Body of pancreas (tissue), 4 donors: Measurements from ENCODE around the gene RPH3AL. TPM values are rescaled to one million over a fixed set of nuclear protein-coding genes. Genes with fewer than 3 reads are reported as not detected.
A peak's percentile ranks its signal among the peaks of the same experiment; 100 is the strongest.

Experiments
- ATAC-seq: fragments of 150-250 bp; one replicate; pipeline ENCODE4 v1.9.1; 2016
- DNase-seq, 4 donors: peaks; one replicate each; pipeline ENCODE4 v3.0.0-alpha.2; 2019
- H3K27ac ChIP-seq, 4 donors: fragments of 200-600 bp; sonication (generic); 1 replicate in 3 of 4; 2 replicates in 1 of 4; pipeline versions ENCODE4 v1.5.1 to v1.6.1; 2016 to 2019; ENCODE audit warnings: mild to moderate bottlenecking in 1 of 4, mixed read lengths in 1 of 4, moderate library complexity in 1 of 4
- H3K27me3 ChIP-seq, 2 donors: fragments of 200-600 bp; sonication (generic); one replicate each; pipeline ENCODE4 v1.6.0; 2016; ENCODE audit warnings: mild to moderate bottlenecking in 1 of 2
- H3K36me3 ChIP-seq, 2 donors: fragments of 200-600 bp; sonication (generic); replicated peaks in 1 of 2; 2 replicates each; pipeline ENCODE4 v1.5.1; 2016; ENCODE audit warnings: low read depth in 2 of 2; ENCODE audit not compliant: insufficient read depth in 1 of 2
- H3K4me1 ChIP-seq: fragments of 200-600 bp; sonication (generic); one replicate; pipeline ENCODE4 v1.6.0; 2016
- H3K4me3 ChIP-seq, 2 donors: fragments of 200-600 bp; sonication (generic); 1 replicate in 1 of 2; 2 replicates in 1 of 2; pipeline ENCODE4 v1.5.1; 2016 to 2019
- H3K9me3 ChIP-seq, 3 donors: fragments of 200-600 bp; sonication (generic); 1 replicate in 2 of 3; 2 replicates in 1 of 3; pipeline ENCODE4 v1.5.1; 2016
- CTCF ChIP-seq, 7 experiments: fragments of 450-650 bp in 4 of 7; fragments of 200-600 bp in 3 of 7; sonication (generic) in 3 of 7; IDR thresholded peaks; one replicate each; pipeline ENCODE4 v1.5.1; 2016 to 2019; ENCODE audit warnings: antibody characterized with exemption in 7 of 7
- POLR2A ChIP-seq, 3 donors: fragments of 450-650 bp; IDR thresholded peaks; one replicate each; pipeline ENCODE4 v1.6.1; 2016; ENCODE audit warnings: antibody characterized with exemption in 3 of 3, mild to moderate bottlenecking in 2 of 3
- WGBS, 2 donors: methylation state at CpG; one replicate each; pipeline ENCODE4 v1.1.5; 2017; 5-methylcytosine and 5-hydroxymethylcytosine counted together
- intact Hi-C: fragments of 100-400 bp; cut with DNase I; formaldehyde crosslinking; loops from one replicate; pipeline ENCODE4 v1.15.1; 2023
- total RNA-seq, 2 donors: library from RNA; depleted of rRNA; stranded (reverse); fragments of >200 nt; gene quantifications; one replicate each; pipeline ENCODE4 v1.1.0, GENCODE V29; 2016

Gene RPH3AL
- total RNA-seq, 2 donors from 2014 or later = 77.1 to 89.5 TPM

- Histone ChIP-seq H3K4me3 (no peak overlapping the region), H3K27ac (peak overlapping the region; percentile 95 to 98 (median 97)), H3K9me3 (no peaks in the 10 kb centered on the region), H3K27me3 (no peaks in the 10 kb centered on the region), H3K4me1 (peaks cover 94% of the 10 kb centered on the region), H3K36me3 (no peaks in the 10 kb centered on the region)
- peak; percentile 38 for ATAC-seq
- WGBS, 2 donors = 15 to 17% methylated on average over 13 to 23 of the region's 23 CpGs
- TF ChIP-seq POLR2A (IDR thresholded peaks at IDR 0.05) (peak; percentile 62 to 79 (median 73)), CTCF (IDR thresholded peaks at IDR 0.05) (peak in 1 of 7 experiments; percentile 10)
- intact Hi-C loops = no loop called here
- DNase-seq = peak; percentile 86 to 92 (median 91)
Observed at GRCh38 chr17:333626-334396, 18.8 kb downstream of the RPH3AL start.

- H3K27ac ChIP-seq = peak overlapping the region; percentile 55 to 98 (median 96)
- DNase-seq (peak; percentile 51 to 70 (median 60)), ATAC-seq (peak; percentile 14)
- peaks cover 83% of the 10 kb centered on the region for H3K4me1 ChIP-seq
- 59 to 68% methylated on average over 8 to 31 of the region's 34 CpGs for WGBS, 2 donors
- no peaks in the 10 kb centered on the region for H3K36me3 ChIP-seq
- intact Hi-C loops = no loop called here
- TF ChIP-seq POLR2A (IDR thresholded peaks at IDR 0.05) (no peak), CTCF (IDR thresholded peaks at IDR 0.05) (no peak)
- H3K9me3 ChIP-seq = no peaks in the 10 kb centered on the region
- H3K4me3 ChIP-seq = no peak overlapping the region
- no peaks in the 10 kb centered on the region for H3K27me3 ChIP-seq
Observed at GRCh38 chr17:332558-333322, 19.9 kb downstream of the RPH3AL start.

GRCh38 chr17:332023-332422 lies 20.6 kb downstream of the RPH3AL start:
- WGBS, 2 donors = 45 to 58% methylated on average over 11 of the region's 11 CpGs
- Histone ChIP-seq H3K27me3 (no peaks in the 10 kb centered on the region), H3K4me1 (peaks cover 76% of the 10 kb centered on the region), H3K27ac (peak overlapping the region; percentile 55 to 98 (median 96)), H3K9me3 (no peaks in the 10 kb centered on the region), H3K4me3 (no peak overlapping the region), H3K36me3 (no peaks in the 10 kb centered on the region)
- intact Hi-C loops = no loop called here
- DNase-seq = peak; percentile 19 to 47 (median 45)
- TF ChIP-seq CTCF (IDR thresholded peaks at IDR 0.05) (no peak), POLR2A (IDR thresholded peaks at IDR 0.05) (peak in 2 of 3 donors; percentile 6 to 22)
- peak; percentile 5 for ATAC-seq

GRCh38 chr17:330993-331701 lies 21.5 kb downstream of the RPH3AL start:
- peaks cover 67% of the 10 kb centered on the region for H3K4me1 ChIP-seq
- WGBS, 2 donors = 38 to 46% methylated on average over 15 to 25 of the region's 26 CpGs
- intact Hi-C loops = no loop called here

More at GRCh38 chr17:330993-331701, 21.5 kb downstream of the RPH3AL start:
- no peaks in the 10 kb centered on the region for H3K9me3 ChIP-seq
- ATAC-seq (peak; percentile 7), DNase-seq (peak; percentile 47 to 59 (median 58))
- TF ChIP-seq POLR2A (IDR thresholded peaks at IDR 0.05) = peak in 1 of 3 donors; percentile 10
- no peak for TF ChIP-seq CTCF (IDR thresholded peaks at IDR 0.05)
- H3K27ac ChIP-seq = peak overlapping the region; percentile 55 to 98 (median 96)
- no peaks in the 10 kb centered on the region for H3K27me3 ChIP-seq
- H3K36me3 ChIP-seq = no peaks in the 10 kb centered on the region
- H3K4me3 ChIP-seq = no peak overlapping the region
